Progenitor cell of endocrine pancreas (in vitro differentiated cells): ENCODE data around the gene UGT1A4. TPM values are rescaled to one million over a fixed set of nuclear protein-coding genes. Genes with fewer than 3 reads are reported as not detected.

Experiments
- DNase-seq: peaks from one replicate; pipeline ENCODE4 v3.0.0; 2021; ENCODE audit warnings: low spot score; ENCODE audit not compliant: unreplicated experiment
- H3K27ac Mint-ChIP-seq: 2 replicates; pipeline ENCODE4 v1.8.0; 2021; ENCODE audit warnings: mild to moderate bottlenecking, moderate library complexity, mixed read lengths
- H3K27me3 Mint-ChIP-seq: 2 replicates; pipeline ENCODE4 v1.8.0; 2021; ENCODE audit warnings: mixed read lengths
- H3K36me3 Mint-ChIP-seq: 2 replicates; pipeline ENCODE4 v1.8.0; 2022; ENCODE audit warnings: mixed read lengths; ENCODE audit not compliant: insufficient read depth
- H3K4me1 Mint-ChIP-seq: 2 replicates; pipeline ENCODE4 v1.8.0; 2021; ENCODE audit warnings: low read depth, mixed read lengths
- H3K4me3 Mint-ChIP-seq: 2 replicates; pipeline ENCODE4 v1.8.0; 2021; ENCODE audit warnings: low read depth, mild to moderate bottlenecking, moderate library complexity, mixed read lengths
- H3K9me3 Mint-ChIP-seq: 2 replicates; pipeline ENCODE4 v1.8.0; 2021; ENCODE audit warnings: low read depth, mixed read lengths
- CTCF ChIP-seq: fragments of 200-600 bp; sonication (generic); IDR thresholded peaks from one replicate; pipeline ENCODE4 v1.5.0; 2021; ENCODE audit warnings: antibody characterized with exemption, mild to moderate bottlenecking; ENCODE audit not compliant: unreplicated experiment
- total RNA-seq: library from RNA; stranded (reverse); gene quantifications from 2 replicates; pipeline ENCODE4 v1.2.1, GENCODE V29; 2021

Gene UGT1A4
- total RNA-seq, 1 donor from 2014 or later, result not detected

- H3K27me3 Mint-ChIP-seq, result peaks cover 16% of the 10 kb centered on the region
Observed at GRCh38 chr2:233769260-233769659, 50.7 kb downstream of the UGT1A4 start.

GRCh38 chr2:233772153-233772552, 53.6 kb downstream of the UGT1A4 start:
- TF ChIP-seq CTCF, result no peak
- no peak for DNase-seq
- Mint-ChIP-seq H3K4me3 (no peak overlapping the region), H3K27me3 (peaks cover 7% of the 10 kb centered on the region), H3K36me3 (no peaks in the 10 kb centered on the region), H3K9me3 (peaks cover 3% of the 10 kb centered on the region), H3K27ac (no peak overlapping the region), H3K4me1 (no peaks in the 10 kb centered on the region)

More at GRCh38 chr2:233769260-233769659, 50.7 kb downstream of the UGT1A4 start:
- DNase-seq, result no peak
- no peak for TF ChIP-seq CTCF
- Mint-ChIP-seq H3K9me3 (no peaks in the 10 kb centered on the region), H3K4me3 (no peak overlapping the region), H3K4me1 (no peaks in the 10 kb centered on the region), H3K27ac (no peak overlapping the region), H3K36me3 (no peaks in the 10 kb centered on the region)

GRCh38 chr2:233772583-233772982, 54.0 kb downstream of the UGT1A4 start:
- TF ChIP-seq CTCF, result no peak
- Mint-ChIP-seq H3K9me3 (peaks cover 3% of the 10 kb centered on the region), H3K36me3 (no peaks in the 10 kb centered on the region), H3K27me3 (peaks cover 4% of the 10 kb centered on the region), H3K4me1 (no peaks in the 10 kb centered on the region), H3K27ac (no peak overlapping the region), H3K4me3 (no peak overlapping the region)
- DNase-seq, result no peak

- no peaks in the 10 kb centered on the region for H3K4me1 Mint-ChIP-seq
- peaks cover 6% of the 10 kb centered on the region for H3K27me3 Mint-ChIP-seq
- DNase-seq, result no peak
- TF ChIP-seq CTCF, result no peak
- peaks cover 6% of the 10 kb centered on the region for H3K9me3 Mint-ChIP-seq
- H3K4me3 Mint-ChIP-seq, result no peak overlapping the region
- H3K36me3 Mint-ChIP-seq, result no peaks in the 10 kb centered on the region
- H3K27ac Mint-ChIP-seq, result no peak overlapping the region
Observed at GRCh38 chr2:233773854-233774253, 55.3 kb downstream of the UGT1A4 start.

- H3K27me3 Mint-ChIP-seq, result peaks cover 3% of the 10 kb centered on the region
- no peak for TF ChIP-seq CTCF
- no peaks in the 10 kb centered on the region for H3K4me1 Mint-ChIP-seq
- no peak for DNase-seq
- peaks cover 6% of the 10 kb centered on the region for H3K9me3 Mint-ChIP-seq
- no peaks in the 10 kb centered on the region for H3K36me3 Mint-ChIP-seq
- H3K27ac Mint-ChIP-seq, result no peak overlapping the region
- no peak overlapping the region for H3K4me3 Mint-ChIP-seq
Observed at GRCh38 chr2:233775414-233775813, 56.9 kb downstream of the UGT1A4 start.
